Measurements from ENCODE around the gene KDM4E. TPM values are rescaled to one million over a fixed set of nuclear protein-coding genes. Genes with fewer than 3 reads are reported as not detected.

KDM4E gene
- total RNA-seq, 4 donors from 2014 or later, result not detected

- TF ChIP-seq POLR2A (IDR thresholded peaks at IDR 0.05) (no peak), CTCF (IDR thresholded peaks at IDR 0.05) (no peak)
- WGBS, 2 donors, result 0 to 1% methylated on average over 4 of the region's 4 CpGs
- peak within 1 kb of the TSS; percentile 71 for H3K4me3 ChIP-seq (ENCODE audit: low read depth, poor library complexity, severe bottlenecking)
- DNase-seq (ENCODE audit: low spot score in 2 of 2), result no peak
- intact Hi-C loops (cut with DNase I; ENCODE audit: low total_unique reads), result no loop called here
Measured at GRCh38 chr11:95066716-95067038, 41.6 kb downstream of the KDM4E start, which contains the start of gene SRSF8. Gene SRSF8 (plus strand): TSS chr11:95066919. CDS start chr11:95067227, 308 bp downstream.

- intact Hi-C loops (cut with DNase I; ENCODE audit: low total_unique reads), result no loop called here
- WGBS, 2 donors, result 0 to 1% methylated on average over 9 to 59 of the region's 98 CpGs
- H3K4me3 ChIP-seq (ENCODE audit: low read depth, poor library complexity, severe bottlenecking), result peak overlapping the region; percentile 71
- DNase-seq (ENCODE audit: low spot score in 2 of 2), result peak; percentile 74 to 96
- TF ChIP-seq POLR2A (IDR thresholded peaks at IDR 0.05) (no peak), CTCF (IDR thresholded peaks at IDR 0.05) (no peak)
Measured at GRCh38 chr11:95067039-95067840, 42.2 kb downstream of the KDM4E start.

GRCh38 chr11:95067841-95068219 lies 42.8 kb downstream of the KDM4E start:
- TF ChIP-seq POLR2A (IDR thresholded peaks at IDR 0.05) (no peak), CTCF (IDR thresholded peaks at IDR 0.05) (no peak)
- H3K4me3 ChIP-seq (ENCODE audit: low read depth, poor library complexity, severe bottlenecking), result peak overlapping the region; percentile 71
- DNase-seq (ENCODE audit: low spot score in 2 of 2), result peak in 1 of 2 donors; percentile 92
- WGBS, 2 donors, result 0% methylated on average over 16 of the region's 16 CpGs
- intact Hi-C loops (cut with DNase I; ENCODE audit: low total_unique reads), result no loop called here

GRCh38 chr11:95068549-95068948 lies 43.5 kb downstream of the KDM4E start:
- DNase-seq (ENCODE audit: low spot score in 2 of 2), result peak; percentile 92 to 95
- TF ChIP-seq POLR2A (IDR thresholded peaks at IDR 0.05) (peak in 1 of 2 donors; percentile 22), CTCF (IDR thresholded peaks at IDR 0.05) (no peak)
- intact Hi-C loops (cut with DNase I; ENCODE audit: low total_unique reads), result no loop called here
- H3K4me3 ChIP-seq (ENCODE audit: low read depth, poor library complexity, severe bottlenecking), result peak overlapping the region; percentile 71
- 2 to 5% methylated on average over 5 of the region's 5 CpGs for WGBS, 2 donors

GRCh38 chr11:95070471-95070870 lies 45.4 kb downstream of the KDM4E start:
- no peak overlapping the region for H3K4me3 ChIP-seq (ENCODE audit: low read depth, poor library complexity, severe bottlenecking)
- intact Hi-C loops (cut with DNase I; ENCODE audit: low total_unique reads), result no loop called here
- no peak for DNase-seq (ENCODE audit: low spot score in 2 of 2)
- TF ChIP-seq CTCF (IDR thresholded peaks at IDR 0.05) (no peak), POLR2A (IDR thresholded peaks at IDR 0.05) (no peak)
- 91 to 100% methylated on average over 1 of the region's 1 CpG for WGBS, 2 donors

- intact Hi-C loops (cut with DNase I; ENCODE audit: low total_unique reads), result no loop called here
- no peak overlapping the region for H3K4me3 ChIP-seq (ENCODE audit: low read depth, poor library complexity, severe bottlenecking)
- no peak for TF ChIP-seq CTCF (IDR thresholded peaks at IDR 0.05)
- no peak for TF ChIP-seq POLR2A (IDR thresholded peaks at IDR 0.05)
- DNase-seq (ENCODE audit: low spot score in 2 of 2), result no peak
Measured at GRCh38 chr11:95072948-95073347, 47.9 kb downstream of the KDM4E start.

Data from lower leg skin (tissue), 4 donors.